Fibroblast of lung (primary cell): ENCODE results near the gene MBD3L5. TPM values are rescaled to one million over a fixed set of nuclear protein-coding genes. Genes with fewer than 3 reads are reported as not detected.
"Not testable (repeated sequence)": the region's sequence is repeated elsewhere in the genome, so short reads cannot be mapped to it uniquely, and the experiment has no call there.

Source experiments
- DNase-seq, 2 donors: peaks; one replicate each; pipeline versions ENCODE4 v3.0.0 to v3.0.0-alpha.2; 2010; ENCODE audit warnings: low read depth in 2 of 2
- H2AFZ ChIP-seq: 2 replicates; pipeline ENCODE4 v1.5.1; 2012; ENCODE audit warnings: low read length, control low read depth, inconsistent platforms
- H3K27ac ChIP-seq: 2 replicates; pipeline ENCODE4 v1.5.1; 2011; ENCODE audit warnings: low read length, control low read depth; ENCODE audit not compliant: insufficient read depth
- H3K27me3 ChIP-seq: 2 replicates; pipeline ENCODE4 v1.5.1; 2011; ENCODE audit warnings: mild to moderate bottlenecking, low read length; ENCODE audit not compliant: control insufficient read depth, insufficient read depth
- H3K36me3 ChIP-seq: 2 replicates; pipeline ENCODE4 v1.5.1; 2011; ENCODE audit warnings: low read length; ENCODE audit not compliant: control insufficient read depth, insufficient read depth
- H3K4me1 ChIP-seq: 2 replicates; pipeline ENCODE4 v1.5.1; 2011; ENCODE audit warnings: low read length; ENCODE audit not compliant: control insufficient read depth, insufficient read depth; ENCODE audit errors: extremely low read depth
- H3K4me2 ChIP-seq: 2 replicates; pipeline ENCODE4 v1.5.1; 2011; ENCODE audit warnings: low read length, control low read depth; ENCODE audit not compliant: insufficient read depth; ENCODE audit errors: extremely low read depth
- H3K4me3 ChIP-seq, 4 experiments: fragments of 200-600 bp in 1 of 4; sonication (generic) in 1 of 4; replicated peaks in 1 of 4; 2 replicates each; pipeline ENCODE4 v1.5.1; 2011 to 2016; ENCODE audit warnings: low read length in 4 of 4, low read depth in 3 of 4, mild to moderate bottlenecking in 3 of 4, control low read depth in 2 of 4, inconsistent platforms in 1 of 4, mixed read lengths in 1 of 4; ENCODE audit not compliant: insufficient read depth in 1 of 4; ENCODE audit errors: control extremely low read depth in 1 of 4
- H3K79me2 ChIP-seq: 2 replicates; pipeline ENCODE4 v1.5.1; 2012; ENCODE audit warnings: mild to moderate bottlenecking, low read length, inconsistent platforms; ENCODE audit not compliant: control insufficient read depth, insufficient read depth
- H3K9ac ChIP-seq: 2 replicates; pipeline ENCODE4 v1.5.1; 2011; ENCODE audit warnings: mild to moderate bottlenecking, low read length, control low read depth; ENCODE audit not compliant: insufficient read depth
- H3K9me3 ChIP-seq: 2 replicates; pipeline ENCODE4 v1.5.1; 2012; ENCODE audit warnings: low read depth, low read length; ENCODE audit not compliant: control insufficient read depth, insufficient read depth
- H4K20me1 ChIP-seq: 2 replicates; pipeline ENCODE4 v1.5.1; 2011; ENCODE audit warnings: low read length; ENCODE audit not compliant: control insufficient read depth, insufficient read depth; ENCODE audit errors: extremely low read depth
- polyA plus RNA-seq, 2 donors: library from polyadenylated mRNA; depleted of rRNA in 1 of 2; stranded (reverse) in 1 of 2; unstranded in 1 of 2; fragments of >200 nt; gene quantifications; 2 replicates each; pipeline ENCODE4 v1.2.1, GENCODE V29; 2011 to 2012; ENCODE audit warnings: missing spikeins in 1 of 2
- total RNA-seq: library from RNA; depleted of rRNA; stranded (reverse); fragments of >200 nt; gene quantifications from 2 replicates; pipeline ENCODE4 v1.2.1, GENCODE V29; 2014

Gene MBD3L5
- total and polyA plus RNA-seq, 2 donors (not counting 1 experiment from before 2014, with no cell fraction given) = not detected

DNA sequence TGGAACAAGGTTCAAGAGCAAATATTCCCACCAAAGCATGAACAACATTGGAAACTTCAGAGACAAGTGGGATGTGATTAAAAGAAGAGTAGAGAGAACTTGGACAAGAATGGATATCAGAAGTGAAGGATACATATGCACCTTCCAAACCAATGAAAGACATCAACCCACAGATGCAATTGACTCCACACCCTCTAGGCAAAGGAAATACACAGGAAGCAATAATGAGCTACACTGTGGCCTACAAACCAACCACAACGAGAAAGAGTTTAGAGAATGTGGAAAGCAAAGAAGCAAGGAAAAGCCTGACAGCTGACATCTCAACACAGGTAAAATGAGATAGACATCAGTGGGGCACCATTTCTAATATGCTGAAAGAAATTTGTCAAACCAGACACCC lies 1.6 kb upstream of the MBD3L5 start:
- not testable (repeated sequence) for H3K27me3 ChIP-seq, H3K36me3 ChIP-seq, H3K27ac ChIP-seq, DNase-seq, H3K9me3 ChIP-seq, H3K9ac ChIP-seq, H4K20me1 ChIP-seq, H3K4me2 ChIP-seq, H3K4me1 ChIP-seq, H3K79me2 ChIP-seq, H3K4me3 ChIP-seq, H2AFZ ChIP-seq

GRCh38 chr19:7040079-7040478 lies 9.7 kb downstream of the MBD3L5 start, which contains the start of gene MBD3L4:
MBD3L4 (minus strand) TSS chr19:7040179; CDS start chr19:7040144, 35 bp downstream.
- H3K9me3 ChIP-seq, H3K27me3 ChIP-seq, H4K20me1 ChIP-seq, H3K9ac ChIP-seq, H3K4me1 ChIP-seq, H3K4me2 ChIP-seq, H3K4me3 ChIP-seq, DNase-seq, H2AFZ ChIP-seq, H3K36me3 ChIP-seq, H3K79me2 ChIP-seq, H3K27ac ChIP-seq: not testable (repeated sequence)

DNA sequence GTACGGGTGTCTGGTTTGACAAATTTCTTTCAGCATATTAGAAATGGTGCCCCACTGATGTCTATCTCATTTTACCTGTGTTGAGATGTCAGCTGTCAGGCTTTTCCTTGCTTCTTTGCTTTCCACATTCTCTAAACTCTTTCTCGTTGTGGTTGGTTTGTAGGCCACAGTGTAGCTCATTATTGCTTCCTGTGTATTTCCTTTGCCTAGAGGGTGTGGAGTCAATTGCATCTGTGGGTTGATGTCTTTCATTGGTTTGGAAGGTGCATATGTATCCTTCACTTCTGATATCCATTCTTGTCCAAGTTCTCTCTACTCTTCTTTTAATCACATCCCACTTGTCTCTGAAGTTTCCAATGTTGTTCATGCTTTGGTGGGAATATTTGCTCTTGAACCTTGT lies 11.2 kb downstream of the MBD3L5 start:
- H2AFZ ChIP-seq, H3K9ac ChIP-seq, H3K9me3 ChIP-seq, H3K79me2 ChIP-seq, H3K27ac ChIP-seq, H3K36me3 ChIP-seq, H3K4me3 ChIP-seq, H4K20me1 ChIP-seq, DNase-seq, H3K4me1 ChIP-seq, H3K4me2 ChIP-seq, H3K27me3 ChIP-seq: not testable (repeated sequence)

- H3K9me3 ChIP-seq, H3K27ac ChIP-seq, H4K20me1 ChIP-seq, H2AFZ ChIP-seq, DNase-seq, H3K9ac ChIP-seq, H3K27me3 ChIP-seq, H3K4me2 ChIP-seq, H3K36me3 ChIP-seq, H3K4me3 ChIP-seq, H3K79me2 ChIP-seq, H3K4me1 ChIP-seq: not testable (repeated sequence)
These were observed 18.6 kb downstream of the MBD3L5 start, which contains the start of gene MBD3L2 for GRCh38 chr19:7049021-7049420. MBD3L2 (plus strand) TSS chr19:7049321; CDS start chr19:7049374, 53 bp downstream.

GRCh38 chr19:7051421-7051820 lies 21.0 kb downstream of the MBD3L5 start:
- H3K4me1 ChIP-seq, H3K9ac ChIP-seq, H3K27me3 ChIP-seq, H3K36me3 ChIP-seq, DNase-seq, H3K4me2 ChIP-seq, H4K20me1 ChIP-seq, H3K4me3 ChIP-seq, H2AFZ ChIP-seq, H3K27ac ChIP-seq, H3K9me3 ChIP-seq, H3K79me2 ChIP-seq: not testable (repeated sequence)

- H3K9me3 ChIP-seq, H3K4me3 ChIP-seq, H2AFZ ChIP-seq, H3K4me1 ChIP-seq, H3K79me2 ChIP-seq, H3K27ac ChIP-seq, H3K27me3 ChIP-seq, H3K9ac ChIP-seq, DNase-seq, H3K36me3 ChIP-seq, H3K4me2 ChIP-seq, H4K20me1 ChIP-seq: not testable (repeated sequence)
These were observed 22.5 kb downstream of the MBD3L5 start for GRCh38 chr19:7052896-7053295.

DNA sequence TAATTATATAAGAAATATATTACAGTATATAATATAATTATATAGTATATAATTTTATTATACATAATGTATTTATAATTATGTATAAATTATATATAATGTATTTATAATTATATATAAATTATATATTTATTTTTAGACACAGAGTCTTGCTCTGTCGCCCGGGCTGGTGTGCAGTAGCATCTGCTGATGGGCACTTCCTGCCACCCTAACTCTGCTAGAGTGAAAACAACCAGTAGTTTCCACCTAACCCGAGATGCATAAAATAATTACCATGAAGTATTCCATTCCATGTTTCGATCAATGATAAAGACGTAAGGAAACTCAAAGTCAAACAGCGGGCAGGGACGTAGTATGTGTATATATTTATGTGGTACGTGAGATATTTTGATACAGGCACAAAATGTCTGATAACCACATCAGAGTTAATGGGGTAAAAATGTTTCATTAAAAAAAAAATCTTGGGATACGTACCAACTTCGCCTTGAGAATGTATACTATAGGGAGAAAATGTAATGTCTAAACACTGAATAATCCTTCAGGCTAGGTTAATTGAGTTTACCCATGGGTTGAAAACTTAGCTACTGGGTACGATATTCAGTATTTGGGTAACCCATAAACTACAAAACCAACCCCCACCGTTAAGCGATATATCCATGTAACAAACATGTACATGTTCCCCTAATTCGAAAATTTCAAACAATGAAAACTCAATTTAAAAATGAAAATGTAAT lies 24.4 kb downstream of the MBD3L5 start:
- H3K4me1 ChIP-seq, H3K9ac ChIP-seq, H3K4me2 ChIP-seq, H2AFZ ChIP-seq, DNase-seq, H3K4me3 ChIP-seq, H3K27me3 ChIP-seq, H3K36me3 ChIP-seq, H3K27ac ChIP-seq, H4K20me1 ChIP-seq, H3K9me3 ChIP-seq, H3K79me2 ChIP-seq: not testable (repeated sequence)
